Stimulated activated CD4-positive, alpha-beta T cell treated with anti-CD3 and anti-CD28 coated beads, Interleukin-2, amount 100 ng/mL, for 24 hours (primary cell): ENCODE measurements around the gene USP11.

Experiments used
- DNase-seq, 2 donors: peaks; one replicate each; pipeline ENCODE4 v3.0.0-alpha.2; 2020

Gene USP11

GRCh38 chrX:47232803-47233332 lies at the start of gene USP11:
Gene USP11, plus strand, starts transcription at chrX:47233009. Its CDS starts 35 bp downstream, at chrX:47233044.
- peak in 1 of 2 donors; percentile 24 for DNase-seq

GRCh38 chrX:47184486-47184885 lies 48.3 kb upstream of the USP11 start:
- no peak for DNase-seq

DNA sequence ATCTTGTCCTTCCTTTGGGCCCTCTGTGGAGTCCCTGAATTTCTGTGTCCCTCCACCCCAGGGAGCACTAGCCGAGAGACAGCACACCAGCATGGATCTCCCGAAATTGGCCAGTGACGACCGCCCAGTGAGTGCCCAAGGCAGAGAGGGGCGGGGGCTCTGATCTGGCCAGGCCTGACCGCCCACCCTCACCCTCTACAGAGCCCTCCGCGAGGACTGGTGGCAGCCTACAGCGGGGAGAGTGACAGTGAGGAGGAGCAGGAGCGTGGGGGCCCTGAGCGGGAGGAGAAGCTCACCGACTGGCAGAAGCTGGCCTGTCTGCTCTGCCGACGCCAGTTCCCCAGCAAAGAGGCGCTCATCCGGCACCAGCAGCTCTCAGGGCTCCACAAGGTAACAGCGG lies 47.6 kb upstream of the USP11 start:
- DNase-seq, result no peak

- no peak for DNase-seq
Measured at GRCh38 chrX:47186096-47186740, 46.6 kb upstream of the USP11 start.

- no peak for DNase-seq
Measured at GRCh38 chrX:47187106-47187677, 45.6 kb upstream of the USP11 start.

GRCh38 chrX:47189906-47190305 lies 42.9 kb upstream of the USP11 start:
- DNase-seq, result no peak

DNA sequence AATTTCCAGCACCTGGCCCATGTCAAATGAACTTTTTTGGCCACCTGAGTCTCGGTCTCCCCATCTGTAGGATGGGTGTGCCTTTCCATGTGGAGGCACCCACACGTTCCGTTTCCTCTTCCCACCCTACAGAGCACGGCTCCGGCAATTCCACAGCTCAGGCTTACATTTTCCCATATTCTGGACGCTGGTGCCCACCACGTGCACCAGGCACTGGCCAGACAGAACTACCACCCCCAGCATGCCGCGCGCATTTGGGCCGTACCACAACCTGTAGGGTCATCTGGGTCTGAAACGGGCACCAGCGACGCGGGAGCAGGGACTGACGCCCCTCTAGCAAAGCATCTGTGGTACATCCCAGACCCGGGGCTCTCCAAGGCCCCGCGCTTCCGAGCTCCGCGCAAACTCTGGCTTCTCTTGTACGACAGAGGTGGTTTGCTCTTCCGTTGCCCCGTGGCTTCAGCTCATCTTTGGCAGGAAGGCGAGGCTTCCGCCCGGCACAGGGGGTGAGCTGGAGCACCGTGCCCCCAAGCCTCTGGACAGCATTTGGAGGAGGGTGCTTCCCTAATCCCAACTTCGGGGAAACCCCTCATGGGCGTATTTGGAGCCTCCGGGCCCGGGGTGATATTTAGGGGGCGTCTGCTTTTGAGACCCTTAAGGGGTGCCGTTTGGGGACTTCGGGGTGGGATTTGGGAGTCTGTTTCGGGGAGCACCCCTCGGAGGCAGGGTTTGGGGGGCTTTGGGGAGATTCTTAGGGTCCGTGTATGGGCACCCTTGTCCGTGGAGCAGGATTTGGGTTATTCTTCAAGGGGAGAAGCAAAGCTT lies 42.2 kb upstream of the USP11 start:
- peak; percentile 78 to 81 for DNase-seq

DNA sequence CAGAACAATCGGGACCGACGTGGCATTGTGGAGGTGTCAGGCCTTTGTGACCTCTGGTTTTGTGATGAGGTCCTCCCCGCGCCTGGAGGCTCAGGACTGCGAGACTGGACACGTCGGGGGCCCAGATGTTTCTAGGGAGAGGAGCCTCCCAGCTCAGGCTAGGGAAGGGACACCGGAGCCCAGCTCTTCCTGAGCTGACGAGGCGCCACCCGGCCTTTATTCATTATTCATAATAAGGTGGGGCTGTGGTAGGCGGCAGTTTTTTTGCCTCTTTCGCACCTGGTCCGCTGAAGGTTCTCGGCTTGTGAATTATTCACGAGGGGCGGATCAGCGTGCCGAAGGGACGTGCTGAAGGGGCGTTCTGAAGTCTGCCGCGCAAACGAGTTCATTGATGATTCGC lies 41.5 kb upstream of the USP11 start:
- peak; percentile 52 to 55 for DNase-seq

DNA sequence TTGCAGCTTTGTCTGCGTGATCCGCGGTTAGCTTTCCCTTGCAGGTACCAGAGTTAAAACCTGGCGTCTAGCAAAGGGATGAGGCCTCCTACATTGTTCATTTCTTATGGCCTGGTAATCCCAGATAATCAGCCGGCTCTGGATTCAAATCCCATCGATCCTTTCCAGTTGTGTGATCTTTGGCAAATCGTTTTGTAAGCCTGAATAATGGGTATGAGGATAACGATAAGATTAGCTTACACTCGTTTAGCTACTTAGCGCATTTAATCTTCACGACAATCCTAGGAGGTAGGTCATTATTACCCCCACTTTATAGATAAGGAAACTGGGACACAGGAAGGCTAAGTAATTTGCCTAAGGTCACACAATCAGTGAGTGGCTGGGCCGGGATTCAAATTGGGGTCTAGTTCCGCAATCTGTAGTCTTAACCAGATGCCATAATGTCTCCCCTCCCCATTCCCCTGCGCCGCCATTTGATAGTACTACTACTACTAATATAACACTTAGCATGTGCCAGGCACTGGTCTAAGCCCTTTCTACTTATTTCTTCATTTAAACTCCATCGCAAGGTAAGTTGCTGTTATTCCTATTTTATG lies 40.9 kb upstream of the USP11 start:
- DNase-seq, result no peak

DNA sequence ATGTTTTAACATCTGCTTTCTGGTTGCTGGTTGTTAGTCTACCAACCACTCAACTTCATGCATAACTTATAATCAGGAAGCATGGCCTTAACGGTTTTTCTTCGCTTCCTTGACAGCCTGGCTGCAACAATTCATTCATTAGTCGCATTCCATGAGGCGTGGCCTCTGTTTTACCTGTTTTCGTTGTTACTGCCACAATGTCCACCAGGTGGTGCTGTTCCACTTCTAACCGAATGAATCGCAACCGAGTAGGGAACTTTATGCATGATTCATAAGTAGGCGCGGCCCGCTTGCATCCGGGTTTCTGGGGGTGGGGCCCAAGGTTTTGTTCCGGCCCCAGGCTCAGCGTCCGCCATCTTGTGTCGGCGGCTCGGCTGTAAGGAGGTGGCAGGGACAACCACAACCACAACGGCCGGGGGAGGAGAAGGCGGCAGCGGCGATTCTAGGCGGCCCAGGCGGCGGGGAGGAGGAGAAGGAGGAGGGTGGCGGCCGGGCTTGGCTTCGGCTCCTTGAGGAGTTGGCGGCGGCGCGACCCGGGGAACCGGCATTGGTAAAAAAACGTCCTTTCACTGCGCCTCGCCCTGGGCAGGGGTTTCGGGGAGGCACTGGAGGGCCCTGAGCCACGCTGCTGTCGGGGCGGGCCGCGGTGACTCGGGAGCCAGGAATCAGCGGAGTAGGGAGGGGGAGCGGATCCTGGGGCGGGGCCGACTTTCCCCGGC lies 39.2 kb upstream of the USP11 start, which contains the start of gene UBA1:
UBA1 (plus strand) TSS at position 355 of the 719 bp plus-strand sequence. CDS start 4,974 bp downstream, outside the sequence.
- peak; percentile 88 to 90 for DNase-seq

- no peak for DNase-seq
Measured at GRCh38 chrX:47194194-47194787, 38.5 kb upstream of the USP11 start.

DNA sequence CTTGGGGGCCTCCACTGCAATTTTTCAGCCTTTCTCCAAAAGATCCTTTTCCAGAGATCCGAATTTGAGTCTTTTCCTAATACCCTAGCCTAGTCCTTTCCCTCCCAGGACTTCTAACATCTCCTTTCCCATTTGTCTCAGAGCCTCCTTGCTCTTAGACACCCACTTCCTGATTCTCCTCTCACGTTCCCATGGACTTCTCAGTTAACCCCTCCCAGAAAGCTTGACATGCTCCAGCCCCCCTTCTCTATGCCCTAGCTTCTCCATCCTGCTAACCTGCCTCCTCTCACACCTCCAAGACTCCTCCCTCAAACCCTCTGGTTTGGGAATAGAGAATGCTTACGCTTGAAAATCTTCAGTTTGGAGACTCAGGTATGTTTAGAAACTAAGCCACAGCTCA lies 36.7 kb upstream of the USP11 start:
- no peak for DNase-seq

DNA sequence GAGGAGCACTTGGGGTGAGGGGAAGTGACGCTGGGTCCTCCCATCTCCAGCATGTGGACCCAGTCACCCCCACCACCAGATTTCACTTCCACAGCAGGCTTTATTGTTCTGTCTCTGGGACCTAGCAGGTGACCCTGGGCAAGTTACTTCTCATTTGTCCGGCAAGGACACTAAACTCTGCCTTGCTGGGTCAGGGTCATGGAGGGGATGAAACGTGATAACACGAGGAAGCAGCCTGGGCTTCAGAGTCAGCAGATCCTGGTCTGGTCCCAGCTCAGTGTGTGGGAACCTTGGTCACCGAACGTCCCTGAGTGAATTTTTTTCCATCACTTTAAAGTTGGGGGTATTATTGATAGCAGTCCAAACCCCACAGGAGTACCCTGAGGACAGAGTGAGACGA lies 35.3 kb upstream of the USP11 start:
- DNase-seq, result no peak

- no peak for DNase-seq
Measured at GRCh38 chrX:47198026-47198686, 34.7 kb upstream of the USP11 start.

- DNase-seq, result no peak
Measured at GRCh38 chrX:47198687-47199080, 34.1 kb upstream of the USP11 start.

- DNase-seq, result no peak
Measured at GRCh38 chrX:47199286-47199685, 33.5 kb upstream of the USP11 start.

GRCh38 chrX:47200385-47201150 lies 32.2 kb upstream of the USP11 start:
- no peak for DNase-seq

GRCh38 chrX:47201345-47201944 lies 31.4 kb upstream of the USP11 start:
- DNase-seq, result no peak

- no peak for DNase-seq
Measured at GRCh38 chrX:47202316-47202715, 30.5 kb upstream of the USP11 start.

DNA sequence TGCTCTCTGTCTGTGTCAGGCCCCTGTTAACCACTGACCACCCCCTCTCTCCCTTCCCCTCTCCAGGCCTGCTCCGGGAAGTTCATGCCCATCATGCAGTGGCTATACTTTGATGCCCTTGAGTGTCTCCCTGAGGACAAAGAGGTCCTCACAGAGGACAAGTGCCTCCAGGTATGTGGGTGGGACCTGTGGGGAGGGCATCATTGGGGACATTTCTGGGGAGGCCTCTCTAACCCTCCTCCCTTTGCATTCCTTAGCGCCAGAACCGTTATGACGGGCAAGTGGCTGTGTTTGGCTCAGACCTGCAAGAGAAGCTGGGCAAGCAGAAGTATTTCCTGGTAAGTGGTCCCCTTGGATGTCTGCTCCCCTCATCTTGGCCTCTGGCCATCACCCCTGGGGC lies 29.9 kb upstream of the USP11 start:
- DNase-seq, result no peak
